HFFc6 (cell line): Measurements from ENCODE around the gene DUSP6. TPM values are rescaled to one million over a fixed set of nuclear protein-coding genes. Genes with fewer than 3 reads are reported as not detected.

ENCODE experiments used
- DNase-seq: peaks from one replicate; pipeline ENCODE4 v3.0.0-alpha.2; 2018
- H3K27ac Mint-ChIP-seq: 2 replicates; pipeline ENCODE4 v1.8.0; 2020; ENCODE audit warnings: mild to moderate bottlenecking, mixed read lengths
- H3K27me3 Mint-ChIP-seq: 2 replicates; pipeline ENCODE4 v1.8.0; 2021; ENCODE audit warnings: mild to moderate bottlenecking, moderate library complexity, mixed read lengths; ENCODE audit not compliant: insufficient read depth
- H3K36me3 Mint-ChIP-seq: 2 replicates; pipeline ENCODE4 v1.8.0; 2021; ENCODE audit warnings: low read depth, mixed read lengths
- H3K4me1 Mint-ChIP-seq: 2 replicates; pipeline ENCODE4 v1.8.0; 2020; ENCODE audit warnings: low read depth, mixed read lengths
- H3K4me3 Mint-ChIP-seq: 2 replicates; pipeline ENCODE4 v1.8.0; 2020; ENCODE audit warnings: mild to moderate bottlenecking, moderate library complexity, mixed read lengths
- H3K9me3 Mint-ChIP-seq: 2 replicates; pipeline ENCODE4 v1.8.0; 2020; ENCODE audit warnings: mild to moderate bottlenecking, mixed read lengths
- total RNA-seq, 6 experiments: library from RNA; stranded (reverse); fragmentation: NEBNext Ultra II Directional; extraction: Animal tissue kit (Norgen Biotek cat#: 25700); gene quantifications; 2 replicates in 1 of 6; 3 replicates in 5 of 6; pipeline ENCODE4 v1.2.3, GENCODE V29; 2021
- TF ChIP-seq, protein P1 (sequence below): fragments of 200-600 bp; sonication (generic); IDR thresholded peaks from 2 replicates; pipeline ENCODE4 v1.5.0; 2021; ENCODE audit warnings: antibody characterized with exemption, mild to moderate bottlenecking

Gene DUSP6
- total RNA-seq, 6 experiments from 2014 or later: 42.2 to 77.8 (median 46.2) TPM

DNA sequence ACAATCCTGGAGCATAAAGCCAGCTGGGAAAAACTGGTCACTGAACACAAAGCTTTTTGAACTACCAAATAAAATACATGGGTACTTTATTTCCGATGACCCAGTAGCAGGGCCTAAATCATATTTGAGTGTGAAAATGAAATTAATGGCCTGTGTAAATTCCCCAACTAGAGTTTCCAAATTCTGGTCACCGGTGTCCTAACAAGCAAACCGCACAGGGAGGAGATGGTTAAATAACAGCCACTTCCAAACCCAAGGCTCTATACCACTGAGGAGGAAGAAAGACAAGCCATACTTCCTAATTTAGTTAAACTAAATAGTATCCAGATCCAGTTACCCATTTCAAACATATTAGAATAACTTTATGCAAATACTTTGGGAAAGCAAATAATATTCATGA, 40.1 kb upstream of the DUSP6 start:
- no peak overlapping the region for H3K27ac Mint-ChIP-seq
- H3K36me3 Mint-ChIP-seq: no peaks in the 10 kb centered on the region

DNA sequence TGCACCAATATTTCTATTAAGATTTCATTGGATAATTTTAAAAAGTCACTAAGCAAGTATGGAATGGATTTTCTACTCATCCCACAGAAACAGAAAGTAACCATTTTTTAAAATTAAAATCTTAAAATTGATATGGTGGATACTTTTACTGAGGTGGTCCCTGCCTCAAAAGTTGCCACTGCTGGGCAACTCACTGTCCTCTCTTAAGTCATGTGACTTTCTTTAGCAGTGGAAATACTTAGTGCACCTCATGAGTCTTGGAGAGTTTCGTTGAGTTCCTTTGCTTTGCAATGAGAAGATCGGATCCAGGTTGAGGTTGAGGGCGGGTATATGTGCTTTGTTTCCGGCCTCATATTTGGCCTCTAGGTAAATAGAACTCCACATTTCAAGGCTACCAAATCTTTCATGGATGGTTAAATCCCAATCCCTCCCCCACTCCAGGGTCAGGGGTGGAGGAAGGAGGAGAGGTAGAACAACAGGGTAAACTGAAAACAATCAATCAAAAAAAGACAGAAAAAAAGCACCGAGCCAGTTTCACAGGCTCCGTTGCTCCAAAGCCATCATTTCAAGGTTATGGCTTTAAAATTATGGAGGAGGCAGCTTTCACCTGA, 39.5 kb upstream of the DUSP6 start:
- no peaks in the 10 kb centered on the region for H3K9me3 Mint-ChIP-seq
- no peaks in the 10 kb centered on the region; the same call in 1 of the 2 replicates for H3K27me3 Mint-ChIP-seq
- no peak overlapping the region for H3K4me3 Mint-ChIP-seq
- peak overlapping the region; percentile 50; the same call in 1 of the 2 replicates for H3K27ac Mint-ChIP-seq
- no peaks in the 10 kb centered on the region for H3K36me3 Mint-ChIP-seq
- H3K4me1 Mint-ChIP-seq: peaks cover 28% of the 10 kb centered on the region
- TF ChIP-seq, protein P1, sequence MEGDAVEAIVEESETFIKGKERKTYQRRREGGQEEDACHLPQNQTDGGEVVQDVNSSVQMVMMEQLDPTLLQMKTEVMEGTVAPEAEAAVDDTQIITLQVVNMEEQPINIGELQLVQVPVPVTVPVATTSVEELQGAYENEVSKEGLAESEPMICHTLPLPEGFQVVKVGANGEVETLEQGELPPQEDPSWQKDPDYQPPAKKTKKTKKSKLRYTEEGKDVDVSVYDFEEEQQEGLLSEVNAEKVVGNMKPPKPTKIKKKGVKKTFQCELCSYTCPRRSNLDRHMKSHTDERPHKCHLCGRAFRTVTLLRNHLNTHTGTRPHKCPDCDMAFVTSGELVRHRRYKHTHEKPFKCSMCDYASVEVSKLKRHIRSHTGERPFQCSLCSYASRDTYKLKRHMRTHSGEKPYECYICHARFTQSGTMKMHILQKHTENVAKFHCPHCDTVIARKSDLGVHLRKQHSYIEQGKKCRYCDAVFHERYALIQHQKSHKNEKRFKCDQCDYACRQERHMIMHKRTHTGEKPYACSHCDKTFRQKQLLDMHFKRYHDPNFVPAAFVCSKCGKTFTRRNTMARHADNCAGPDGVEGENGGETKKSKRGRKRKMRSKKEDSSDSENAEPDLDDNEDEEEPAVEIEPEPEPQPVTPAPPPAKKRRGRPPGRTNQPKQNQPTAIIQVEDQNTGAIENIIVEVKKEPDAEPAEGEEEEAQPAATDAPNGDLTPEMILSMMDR: no peak
- no peak for DNase-seq

More for the DNA sequence above, 40.1 kb upstream of the DUSP6 start:
- TF ChIP-seq, protein P1: no peak
- Mint-ChIP-seq H3K4me3 (no peak overlapping the region), H3K27me3 (no peaks in the 10 kb centered on the region; the same call in 1 of the 2 replicates), H3K9me3 (no peaks in the 10 kb centered on the region), H3K4me1 (peaks cover 28% of the 10 kb centered on the region)
- no peak for DNase-seq

DNA sequence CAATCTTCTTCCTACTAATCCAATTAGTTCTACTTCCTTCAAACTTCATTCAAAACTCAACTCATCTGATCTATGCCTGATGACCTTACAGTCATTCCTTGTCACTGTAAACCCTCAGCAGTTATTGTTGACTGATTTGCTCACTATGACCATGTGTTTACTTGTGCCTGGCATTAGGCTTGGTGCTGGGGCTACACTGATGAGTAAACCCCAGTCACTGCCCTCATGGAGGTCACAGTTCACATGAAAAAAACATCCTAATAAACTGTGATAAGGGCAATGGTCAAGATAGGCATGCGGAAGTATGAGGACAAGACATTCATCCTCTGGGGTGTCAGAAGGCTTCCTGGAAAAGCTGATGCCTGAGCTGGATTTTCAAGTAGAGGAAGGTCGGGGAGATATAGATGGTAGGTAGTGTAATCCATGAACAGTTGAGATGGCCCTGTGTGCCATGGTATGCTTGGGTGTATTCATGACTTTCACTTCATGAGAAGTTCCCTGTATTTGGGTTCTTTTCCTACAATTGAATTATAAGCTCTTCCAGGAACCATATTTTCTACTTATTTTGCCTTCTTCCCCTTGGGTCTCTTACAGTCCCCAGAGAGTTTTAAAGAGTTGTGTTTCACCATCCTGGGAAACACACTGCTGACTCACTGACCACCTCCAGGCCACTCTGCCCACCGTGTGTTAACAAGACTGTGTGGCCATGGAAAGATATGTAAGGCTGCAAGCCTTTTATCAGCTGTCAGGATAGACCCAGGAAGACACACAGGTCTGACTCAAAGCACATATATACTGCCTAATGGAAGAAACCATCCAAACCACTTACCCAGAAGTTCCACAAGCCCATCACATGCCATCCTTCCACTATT, 38.7 kb upstream of the DUSP6 start:
- peak overlapping the region; percentile 0; the same call in 1 of the 2 replicates for H3K4me3 Mint-ChIP-seq
- no peaks in the 10 kb centered on the region for H3K9me3 Mint-ChIP-seq
- peaks cover 28% of the 10 kb centered on the region for H3K4me1 Mint-ChIP-seq
- DNase-seq: peak; percentile 68
- peak overlapping the region; percentile 50 for H3K27ac Mint-ChIP-seq
- TF ChIP-seq, protein P1: no peak
- no peaks in the 10 kb centered on the region; the same call in 1 of the 2 replicates for H3K27me3 Mint-ChIP-seq
- no peaks in the 10 kb centered on the region for H3K36me3 Mint-ChIP-seq

DNA sequence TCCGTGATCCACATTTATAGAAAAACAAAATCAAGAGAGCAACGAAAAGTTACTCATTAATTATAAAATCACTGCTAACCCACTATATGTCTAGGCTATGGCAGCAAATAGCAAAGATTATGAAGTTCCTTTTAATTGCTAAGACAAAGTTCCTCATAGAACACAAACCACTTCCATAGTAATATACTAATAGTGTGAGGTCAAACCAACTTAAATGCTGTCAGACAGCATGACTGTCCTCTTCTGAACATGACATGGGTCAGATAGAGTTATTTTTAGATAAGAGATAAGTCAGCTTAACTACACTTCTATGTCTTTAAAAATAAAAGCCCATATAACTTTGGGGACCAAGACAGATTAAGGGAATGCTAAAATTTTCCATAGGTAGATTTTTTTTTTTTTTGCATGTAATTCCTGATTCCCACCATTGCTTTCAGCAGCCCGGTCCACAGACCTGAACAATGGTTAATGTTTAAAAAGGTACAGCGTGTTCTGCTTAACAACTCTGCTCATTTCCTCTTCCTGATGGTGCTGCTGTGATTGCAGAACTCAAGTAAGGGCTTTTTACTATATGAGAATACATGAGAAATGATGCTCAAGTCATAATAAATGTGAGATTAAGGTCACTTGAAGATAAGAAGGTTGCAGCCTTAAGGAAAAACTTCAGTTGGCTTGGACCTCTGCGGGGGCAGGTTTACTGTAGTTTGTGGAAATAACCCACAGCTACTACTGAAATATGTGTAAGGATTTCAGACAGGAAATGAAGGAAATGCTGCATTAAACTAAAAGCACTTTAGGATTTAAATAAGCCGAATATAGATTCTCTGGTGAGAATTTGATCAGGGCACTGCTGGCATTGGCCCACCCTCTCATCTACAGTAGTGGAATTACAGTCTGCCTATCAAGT, 37.7 kb upstream of the DUSP6 start:
- DNase-seq: no peak
- peaks cover 31% of the 10 kb centered on the region for H3K4me1 Mint-ChIP-seq
- TF ChIP-seq, protein P1: no peak
- H3K36me3 Mint-ChIP-seq: no peaks in the 10 kb centered on the region
- peak overlapping the region; percentile 50 for H3K27ac Mint-ChIP-seq
- no peaks in the 10 kb centered on the region; the same call in 1 of the 2 replicates for H3K27me3 Mint-ChIP-seq
- no peak overlapping the region for H3K4me3 Mint-ChIP-seq
- H3K9me3 Mint-ChIP-seq: no peaks in the 10 kb centered on the region

DNA sequence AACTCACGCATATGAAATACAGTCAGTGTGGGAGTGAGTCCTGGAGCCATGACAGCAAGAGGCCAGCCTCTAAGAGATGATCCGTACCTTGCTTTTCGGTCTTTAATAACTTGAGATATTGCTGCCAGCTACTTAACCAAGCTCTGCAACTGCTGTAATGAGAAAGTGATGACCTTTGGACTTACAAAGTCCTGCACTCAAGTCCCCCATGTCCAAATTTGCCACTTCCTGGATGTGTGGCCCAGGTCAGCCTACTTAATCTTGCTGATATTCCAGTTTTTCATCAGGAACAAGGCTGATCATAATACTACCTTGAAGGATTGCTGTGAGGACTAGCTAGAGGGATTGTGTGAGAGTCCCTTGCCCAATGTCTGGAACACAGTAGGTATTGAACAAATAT, 33.8 kb upstream of the DUSP6 start:
- Mint-ChIP-seq H3K4me3 (no peak overlapping the region), H3K27ac (no peak overlapping the region), H3K4me1 (peaks cover 47% of the 10 kb centered on the region), H3K27me3 (no peaks in the 10 kb centered on the region; the same call in 1 of the 2 replicates), H3K36me3 (no peaks in the 10 kb centered on the region), H3K9me3 (no peaks in the 10 kb centered on the region)
- no peak for DNase-seq
- TF ChIP-seq, protein P1: no peak
